ENCODE measurements around the gene STAB1. TPM values are rescaled to one million over a fixed set of nuclear protein-coding genes. Genes with fewer than 3 reads are reported as not detected.

Gene STAB1
- total and polyA plus RNA-seq, 2 of the 8 experiments (the other 6 are each of a cell fraction or from before 2014, with no cell fraction given): 1.0 to 1.9 TPM

DNA sequence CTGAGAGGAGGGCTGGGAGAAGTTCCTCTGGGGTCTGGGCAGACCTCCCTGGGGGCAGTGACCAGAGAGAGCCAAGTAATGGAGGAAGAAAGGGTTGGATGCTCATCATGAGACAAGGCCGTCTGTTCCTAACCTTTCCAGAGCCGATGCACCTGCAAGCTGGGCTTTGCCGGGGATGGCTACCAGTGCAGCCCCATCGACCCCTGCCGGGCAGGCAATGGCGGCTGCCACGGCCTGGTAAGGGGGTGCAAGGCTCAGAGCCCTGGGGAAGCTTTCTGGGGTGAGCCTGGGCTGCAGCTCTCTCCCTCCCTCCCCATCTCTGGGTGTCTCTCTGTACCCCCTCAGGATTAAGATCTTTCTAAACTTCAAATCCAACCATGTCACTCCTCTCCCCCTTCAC is 16.4 kb downstream of the STAB1 start (continued):
- no peak for TF ChIP-seq ATF2 (IDR thresholded peaks at IDR 0.05; ENCODE audit: low read length)
- no peak for TF ChIP-seq PHF8 (conservative IDR thresholded peaks at IDR 0.05; ENCODE audit: low read depth, low read length)
